SK-N-SH treated with all-trans-retinoic acid at 6 μM for 48 hours (cell line): ENCODE results near the gene DCN.

Source experiments
- ATAC-seq: fragments of 200-7000 bp; cut with Tn5 transposase; 3 replicates; pipeline ENCODE4 v1.9.1; 2020; ENCODE audit warnings: mild to moderate bottlenecking, moderate library complexity
- ARNTL ChIP-seq: fragments of 450-650 bp; formaldehyde crosslinking; IDR thresholded peaks from 2 replicates; pipeline ENCODE4 v1.5.0; 2020; ENCODE audit warnings: low read depth, mild to moderate bottlenecking, moderate library complexity, borderline replicate concordance
- BACH2 ChIP-seq: fragments of 250-450 bp; sonication (Bioruptor Pico); IDR thresholded peaks from 2 replicates; pipeline ENCODE4 v1.9.0; 2021; ENCODE audit warnings: mild to moderate bottlenecking, borderline replicate concordance
- CREB5 ChIP-seq: fragments of 250-450 bp; sonication (Bioruptor Pico); IDR thresholded peaks from 2 replicates; pipeline ENCODE4 v1.5.1; 2020; ENCODE audit warnings: low read depth, mild to moderate bottlenecking, moderate library complexity
- CSRNP3 ChIP-seq: fragments of 250-450 bp; sonication (Bioruptor Pico); IDR thresholded peaks from 2 replicates; pipeline ENCODE4 v1.5.1; 2021; ENCODE audit warnings: mild to moderate bottlenecking, moderate library complexity
- ESRRG ChIP-seq: fragments of 250-450 bp; sonication (Bioruptor Pico); IDR thresholded peaks from 2 replicates; pipeline ENCODE4 v1.6.1; 2021; ENCODE audit warnings: mild to moderate bottlenecking
- GLIS3 ChIP-seq: fragments of 250-450 bp; sonication (Bioruptor Pico); IDR thresholded peaks from 2 replicates; pipeline ENCODE4 v1.5.0; 2020; ENCODE audit warnings: mild to moderate bottlenecking, moderate library complexity
- OSR1 ChIP-seq: fragments of 250-450 bp; sonication (Bioruptor Pico); IDR thresholded peaks from 2 replicates; pipeline ENCODE4 v1.8.0; 2022; ENCODE audit warnings: moderate library complexity, mild to moderate bottlenecking, inconsistent platforms
- PATZ1 ChIP-seq: fragments of 250-450 bp; sonication (Bioruptor Pico); IDR thresholded peaks from 2 replicates; pipeline ENCODE4 v1.8.0; 2020; ENCODE audit warnings: mild to moderate bottlenecking, moderate library complexity, borderline replicate concordance
- POU6F1 ChIP-seq: fragments of 250-450 bp; sonication (Bioruptor Pico); IDR thresholded peaks from 2 replicates; pipeline ENCODE4 v1.8.0; 2021; ENCODE audit warnings: low read depth, mild to moderate bottlenecking, moderate library complexity, borderline replicate concordance
- RARB ChIP-seq: fragments of 250-450 bp; sonication (Bioruptor Pico); IDR thresholded peaks from 2 replicates; pipeline ENCODE4 v1.8.0; 2021; ENCODE audit warnings: mild to moderate bottlenecking, moderate library complexity
- SNAI2 ChIP-seq: fragments of 250-450 bp; sonication (Bioruptor Pico); IDR thresholded peaks from 2 replicates; pipeline ENCODE4 v1.5.0; 2020; ENCODE audit warnings: mild to moderate bottlenecking, moderate library complexity
- TCF4 ChIP-seq: fragments of 250-450 bp; sonication (Bioruptor Pico); IDR thresholded peaks from 2 replicates; pipeline ENCODE4 v1.8.0; 2021; ENCODE audit warnings: mild to moderate bottlenecking, moderate library complexity, borderline replicate concordance
- TSHZ2 ChIP-seq: fragments of 250-450 bp; sonication (Bioruptor Pico); IDR thresholded peaks from 2 replicates; pipeline ENCODE4 v1.5.0; 2020; ENCODE audit warnings: mild to moderate bottlenecking, moderate library complexity
- ZC3H10 ChIP-seq: fragments of 250-450 bp; sonication (Bioruptor Pico); IDR thresholded peaks from 2 replicates; pipeline ENCODE4 v1.5.1; 2021; ENCODE audit warnings: mild to moderate bottlenecking, moderate library complexity
- ZFP3 ChIP-seq: fragments of 250-450 bp; sonication (Bioruptor Pico); IDR thresholded peaks from 2 replicates; pipeline ENCODE4 v1.5.0; 2020; ENCODE audit warnings: mild to moderate bottlenecking, moderate library complexity
- ZNF565 ChIP-seq: fragments of 450-650 bp; formaldehyde crosslinking; conservative IDR thresholded peaks from 2 replicates; pipeline ENCODE4 v1.5.0; 2020; ENCODE audit warnings: low read depth, mild to moderate bottlenecking, moderate library complexity

The DCN gene

GRCh38 chr12:91144053-91144452 is 38.6 kb downstream of the DCN start (continued):
- no peak for TF ChIP-seq TSHZ2 (CRISPR knock-in tag)

- ATAC-seq = no peak
These were observed 39.4 kb downstream of the DCN start for GRCh38 chr12:91143206-91143605.

More at GRCh38 chr12:91143206-91143605, 39.4 kb downstream of the DCN start:
- TF ChIP-seq ESRRG (CRISPR knock-in tag) (no peak), BACH2 (no peak), OSR1 (CRISPR knock-in tag) (no peak), TSHZ2 (CRISPR knock-in tag) (no peak), POU6F1 (no peak), ZC3H10 (CRISPR knock-in tag) (no peak), TCF4 (CRISPR knock-in tag) (no peak), ZFP3 (no peak), CREB5 (CRISPR knock-in tag) (no peak), ZNF565 (CRISPR knock-in tag) (no peak), PATZ1 (CRISPR knock-in tag) (no peak), CSRNP3 (CRISPR knock-in tag) (no peak), RARB (no peak), ARNTL (CRISPR knock-in tag) (no peak), GLIS3 (CRISPR knock-in tag) (no peak), SNAI2 (CRISPR knock-in tag) (no peak)
